G401 (cell line): ENCODE results near the gene GFPT2. TPM values are rescaled to one million over a fixed set of nuclear protein-coding genes. Genes with fewer than 3 reads are reported as not detected.

Experiments used
- DNase-seq: peaks from one replicate; pipeline ENCODE4 v3.0.0-alpha.2; 2015; ENCODE audit warnings: low spot score
- in situ Hi-C: cut with HindIII; loops from 2 replicates; pipeline ENCODE4 v1.10.0; 2016; ENCODE audit warnings: low sequenced_read_pairs, mixed read lengths
- total RNA-seq: library from RNA; depleted of rRNA; stranded (reverse); fragments of >200 nt; shearing (Covaris generic); gene quantifications from 2 replicates; pipeline ENCODE4 v1.2.3, GENCODE V29; 2014

GFPT2 gene
- total RNA-seq, 1 experiment from 2014 or later, result 1.2 TPM

DNA sequence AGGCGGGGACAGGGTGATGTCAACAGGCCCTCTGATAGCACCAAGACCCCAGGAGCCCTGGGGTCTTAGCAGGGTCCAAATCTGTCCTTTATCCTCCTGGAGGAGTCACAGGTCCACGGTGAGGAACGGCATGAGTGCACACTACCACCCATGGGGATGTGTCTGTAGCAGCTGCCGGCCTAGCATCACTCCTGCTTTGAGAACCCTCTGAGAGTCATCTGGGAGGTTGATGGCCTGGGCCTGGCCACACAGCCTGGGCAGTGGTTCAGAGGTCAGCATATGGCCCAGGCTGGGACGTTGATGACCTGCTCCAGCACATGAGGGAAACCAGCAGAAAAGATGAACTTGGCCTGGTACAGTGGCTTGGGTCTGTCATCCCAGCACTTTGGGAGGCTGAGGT is 1.8 kb upstream of the GFPT2 start:
- DNase-seq, result no peak
- in situ Hi-C loops, result no loop called here

DNA sequence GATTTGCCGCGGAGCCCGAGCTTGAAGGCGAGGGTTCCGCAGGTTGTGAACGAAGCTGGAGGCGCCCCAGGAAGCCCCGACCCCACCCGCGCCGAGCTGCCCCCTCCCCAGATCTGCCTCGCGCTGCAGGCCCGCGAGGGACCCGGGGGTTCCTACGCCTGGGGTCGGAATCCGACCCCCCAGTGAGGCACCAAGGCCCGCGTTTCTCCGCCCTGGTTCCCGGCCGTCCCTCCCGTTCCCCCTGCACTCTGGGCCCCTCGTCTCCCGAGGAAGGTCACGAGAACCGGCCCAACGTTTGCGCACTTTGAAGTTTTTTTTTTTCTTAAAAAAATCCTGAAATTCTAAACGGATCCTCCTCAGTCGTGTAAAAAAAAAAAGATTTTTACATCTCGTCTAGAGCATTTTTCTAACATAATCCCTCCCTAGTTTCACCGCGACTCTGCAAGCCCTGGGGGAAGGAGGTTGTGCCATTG is 880 bp upstream of the GFPT2 start:
- in situ Hi-C loops, result no loop called here
- no peak for DNase-seq

GRCh38 chr5:180352116-180353047 is 754 bp downstream of the GFPT2 start:
- in situ Hi-C loops, result no loop called here
- DNase-seq, result no peak

DNA sequence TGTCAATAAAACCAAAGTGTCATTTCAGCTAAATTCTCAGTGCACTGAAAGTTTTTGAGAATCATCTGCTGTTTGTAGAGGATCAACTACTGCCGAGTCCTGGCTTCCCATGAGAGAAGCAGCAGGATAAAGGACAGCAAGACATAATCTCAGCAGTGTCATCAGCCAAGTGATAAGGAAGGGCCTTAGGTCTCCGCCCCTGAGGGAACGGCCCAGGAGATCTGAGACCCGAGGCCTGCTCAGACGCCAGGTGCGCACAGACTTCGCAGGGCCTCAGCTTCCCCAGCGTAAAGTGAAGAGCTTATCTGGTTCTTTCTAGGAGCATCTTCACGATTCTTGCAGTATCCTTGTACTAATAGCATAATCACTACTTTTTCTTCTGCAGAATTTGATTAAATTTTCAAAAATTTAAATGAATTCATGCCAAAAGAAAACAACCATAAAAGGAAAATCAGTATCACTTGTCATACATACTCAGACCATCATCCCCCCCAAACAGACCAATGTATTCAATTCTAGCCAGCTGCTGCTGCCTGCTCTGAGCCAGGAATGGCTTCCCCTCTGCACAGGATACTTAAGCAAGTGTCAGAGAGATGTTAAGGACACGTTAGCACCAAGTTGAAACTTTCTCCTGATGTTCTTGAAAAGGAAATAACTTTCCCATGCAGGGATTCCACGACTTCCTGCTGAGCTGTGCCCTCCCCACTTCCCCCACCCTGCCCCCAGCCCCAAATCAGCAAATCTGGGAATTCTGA is 2.2 kb downstream of the GFPT2 start:
- in situ Hi-C loops, result no loop called here
- DNase-seq, result no peak

DNA sequence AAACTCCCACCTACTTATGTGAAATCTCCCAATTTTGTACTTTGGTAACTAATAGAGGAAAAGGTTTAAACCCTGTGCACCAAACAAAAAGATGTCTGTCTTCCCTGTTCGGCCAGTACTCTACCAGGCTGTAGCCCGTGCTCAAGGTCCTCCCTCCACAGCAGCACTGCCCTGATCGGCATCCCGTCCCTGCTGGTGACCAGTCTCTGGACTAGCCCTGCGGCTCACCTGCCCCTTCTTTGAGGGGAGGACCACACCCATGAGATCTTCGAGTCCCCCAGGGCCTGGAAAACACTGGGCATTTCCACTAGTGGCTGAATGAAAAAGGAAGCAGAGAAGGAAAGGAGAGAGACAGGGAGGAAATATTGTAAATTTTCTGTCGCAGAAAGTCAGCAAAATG is 2.8 kb downstream of the GFPT2 start:
- in situ Hi-C loops, result no loop called here
- DNase-seq, result no peak

GRCh38 chr5:180349391-180349790 is 3.7 kb downstream of the GFPT2 start:
- in situ Hi-C loops, result no loop called here
- no peak for DNase-seq

- no peak for DNase-seq
- in situ Hi-C loops, result no loop called here
Observed at GRCh38 chr5:180348336-180348735, 4.8 kb downstream of the GFPT2 start.

GRCh38 chr5:180347702-180348101 is 5.4 kb downstream of the GFPT2 start:
- no peak for DNase-seq
- in situ Hi-C loops, result no loop called here

DNA sequence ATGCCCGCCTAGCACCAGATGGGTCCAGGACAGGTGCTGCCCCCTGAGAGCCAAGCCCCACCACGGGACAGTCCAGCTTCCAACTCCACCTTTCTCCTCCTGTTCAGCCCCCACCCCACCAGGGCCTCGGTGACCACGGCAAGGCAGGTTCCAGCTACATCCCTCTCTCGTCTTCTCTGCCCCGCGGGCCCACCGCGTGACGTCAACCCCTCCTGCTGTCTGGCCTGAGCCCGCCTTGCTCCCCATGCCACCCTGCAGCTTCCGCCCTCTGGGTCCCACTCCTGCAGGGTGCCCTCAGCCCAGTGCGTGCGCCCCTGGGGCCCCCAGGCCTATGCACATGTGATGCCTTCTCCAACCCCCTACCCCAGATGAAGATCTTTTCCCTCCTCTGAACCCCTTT is 6.8 kb downstream of the GFPT2 start:
- no peak for DNase-seq
- in situ Hi-C loops, result no loop called here

DNA sequence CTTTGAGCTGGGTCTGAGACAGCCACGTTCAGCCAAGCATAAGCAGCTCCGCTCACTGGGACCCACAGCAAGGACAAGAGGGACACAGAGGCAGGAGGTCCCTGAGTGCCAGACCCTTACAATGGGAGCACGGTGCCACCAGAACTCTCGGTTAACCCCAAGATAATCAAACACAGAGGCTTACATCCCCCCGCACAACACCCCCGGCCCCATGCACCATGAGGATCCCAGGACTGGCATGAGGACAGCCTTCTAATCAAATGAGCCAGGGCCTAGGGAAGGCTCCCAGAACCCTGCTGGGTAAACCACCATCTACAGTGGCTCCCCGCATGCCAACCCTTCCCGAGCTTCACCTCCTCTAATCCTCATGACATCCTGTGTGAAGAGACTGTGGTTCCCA is 7.4 kb downstream of the GFPT2 start:
- in situ Hi-C loops, result no loop called here
- no peak for DNase-seq

DNA sequence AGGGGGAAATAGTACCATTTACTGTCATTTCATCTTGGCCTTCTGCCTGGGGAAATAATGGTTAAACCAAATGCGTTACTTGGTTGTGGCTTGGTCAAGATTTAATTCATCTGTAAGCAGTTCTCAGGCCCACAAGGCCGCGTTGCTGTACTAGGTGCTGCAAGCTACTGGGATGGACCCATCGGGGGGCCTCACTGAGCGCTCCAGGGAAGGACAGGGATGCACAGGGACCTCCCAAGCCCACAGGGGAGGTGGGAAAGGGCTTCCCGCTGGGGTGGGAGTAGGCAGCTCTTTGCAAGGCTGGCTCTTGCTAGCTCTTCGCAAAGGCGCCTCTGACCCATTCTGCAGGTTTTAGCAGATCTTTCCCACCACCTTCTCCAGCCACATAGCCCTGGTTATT is 8.0 kb downstream of the GFPT2 start:
- no peak for DNase-seq
- in situ Hi-C loops, result no loop called here

DNA sequence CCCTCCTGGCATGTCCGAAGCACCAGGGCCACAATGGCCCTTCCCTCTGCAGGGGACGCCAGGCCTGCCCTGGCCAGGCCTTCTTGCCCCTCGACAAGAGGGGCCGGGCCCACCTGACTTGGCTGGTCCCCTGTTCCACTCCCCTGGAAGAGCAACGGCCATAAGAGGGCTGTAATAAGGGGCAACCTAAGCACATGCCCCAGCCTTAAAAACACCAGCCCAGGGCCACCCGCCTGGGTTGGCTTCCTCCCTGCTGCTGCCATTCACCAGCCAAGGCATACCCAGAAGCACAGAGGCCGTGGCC is 8.5 kb downstream of the GFPT2 start:
- in situ Hi-C loops, result no loop called here
- DNase-seq, result no peak

DNA sequence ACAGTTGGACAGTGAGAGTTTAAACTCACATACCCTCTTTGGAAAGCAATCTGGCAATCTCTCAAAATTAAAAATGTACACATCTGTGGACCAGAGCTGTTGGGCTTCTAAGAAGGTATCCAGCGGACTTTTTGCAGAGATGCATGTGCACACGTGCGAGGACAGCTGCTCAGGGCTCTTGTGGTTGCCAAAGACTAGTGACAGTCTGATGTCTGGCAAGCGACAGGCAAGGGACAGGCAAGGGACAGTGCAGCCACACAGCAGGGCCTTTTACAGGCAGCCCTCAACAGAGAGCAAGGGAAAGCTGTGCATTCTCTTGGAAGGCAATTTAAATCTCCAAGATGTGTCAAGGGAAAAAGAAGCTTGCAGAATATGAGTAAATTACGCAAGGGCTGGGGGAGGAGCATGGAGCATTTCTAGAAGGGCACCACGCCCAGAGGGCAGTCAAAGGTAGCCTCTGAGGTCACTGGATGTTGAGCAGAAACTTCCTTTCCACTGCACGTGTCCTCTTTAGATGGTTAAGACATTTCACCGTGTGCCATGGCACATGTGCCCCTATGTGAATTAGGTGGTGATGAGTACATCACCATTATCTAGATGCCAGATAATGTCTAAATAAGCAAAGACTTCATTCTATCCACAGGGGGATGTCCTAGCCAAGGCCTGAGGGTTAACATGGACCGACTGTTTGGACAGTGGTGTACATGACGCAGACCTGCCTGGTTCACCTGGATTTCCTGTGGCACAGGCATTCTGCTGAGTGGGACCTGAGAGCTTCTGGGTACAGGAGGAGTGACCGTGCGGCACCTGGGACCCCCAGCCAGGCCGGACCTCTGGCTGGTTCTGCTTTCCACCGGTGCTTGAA is 9.1 kb downstream of the GFPT2 start:
- peak; percentile 80 for DNase-seq
- in situ Hi-C loops, result no loop called here

GRCh38 chr5:180343110-180343830 is 9.9 kb downstream of the GFPT2 start:
- DNase-seq, result peak; percentile 55
- in situ Hi-C loops, result no loop called here

- no peak for DNase-seq
- in situ Hi-C loops, result no loop called here
Observed at GRCh38 chr5:180341595-180341994, 11.5 kb downstream of the GFPT2 start.

- in situ Hi-C loops, result no loop called here
- no peak for DNase-seq
Observed at GRCh38 chr5:180340856-180341255, 12.3 kb downstream of the GFPT2 start.

GRCh38 chr5:180339583-180340183 is 13.5 kb downstream of the GFPT2 start:
- in situ Hi-C loops, result no loop called here
- DNase-seq, result no peak

DNA sequence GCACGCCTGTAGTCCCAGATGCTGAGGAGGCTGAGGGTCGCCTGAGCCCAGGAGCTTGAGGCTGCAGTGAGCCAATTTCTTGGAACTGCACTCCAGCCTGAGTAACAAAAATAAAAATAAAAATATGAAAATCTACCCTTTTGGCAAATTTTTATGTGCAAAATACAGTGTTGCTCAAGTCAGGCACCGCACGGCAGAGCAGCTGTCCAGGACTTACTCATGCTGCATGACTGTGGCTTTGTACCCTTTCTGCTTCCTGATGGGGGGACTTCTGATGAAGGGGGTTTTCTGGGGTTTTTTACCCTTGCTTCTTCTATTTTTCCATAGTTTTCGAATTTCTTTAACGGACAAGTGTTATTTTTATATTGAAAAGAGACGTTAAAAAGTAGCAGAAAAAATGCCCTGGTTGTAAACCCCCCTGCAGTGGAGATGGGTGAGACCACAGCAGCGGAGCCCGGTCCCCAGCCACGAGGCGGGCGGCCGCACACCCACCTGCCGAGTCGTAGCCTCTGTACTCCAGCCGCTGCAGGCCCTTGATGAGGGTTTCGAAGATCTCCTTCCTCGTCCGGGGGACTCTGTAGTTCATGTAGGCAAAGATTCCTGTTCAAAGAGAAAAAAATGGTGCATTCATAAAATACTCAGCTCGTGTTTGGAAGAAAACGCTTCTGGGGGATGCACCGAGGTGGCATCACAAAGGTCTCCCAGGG is 15.0 kb downstream of the GFPT2 start:
- in situ Hi-C loops, result no loop called here

More for the DNA sequence above, 15.0 kb downstream of the GFPT2 start:
- no peak for DNase-seq
